Liver (tissue), 9 donors: ENCODE data around the gene A1CF. TPM values are rescaled to one million over a fixed set of nuclear protein-coding genes. Genes with fewer than 3 reads are reported as not detected.

ENCODE experiments used
- DNase-seq: peaks from one replicate; pipeline ENCODE4 v3.0.0-alpha.2; 2017; ENCODE audit warnings: low spot score
- H3K27ac ChIP-seq, 2 donors: one replicate each; pipeline ENCODE4 v1.7.0; 2013; ENCODE audit warnings: inconsistent platforms in 2 of 2, low read length in 2 of 2, control low read depth in 1 of 2, low read depth in 1 of 2, mild to moderate bottlenecking in 1 of 2
- H3K27me3 ChIP-seq, 4 donors: one replicate each; pipeline versions ENCODE4 v1.6.1 to v1.7.0; 2013; ENCODE audit warnings: low read length in 3 of 4, inconsistent platforms in 1 of 4, mild to moderate bottlenecking in 1 of 4, moderate library complexity in 1 of 4; ENCODE audit not compliant: control insufficient read depth in 4 of 4, insufficient read depth in 4 of 4
- H3K36me3 ChIP-seq, 4 donors: one replicate each; pipeline versions ENCODE4 v1.6.1 to v1.7.0; 2013; ENCODE audit warnings: low read length in 3 of 4, mild to moderate bottlenecking in 3 of 4, low read depth in 1 of 4, moderate library complexity in 1 of 4; ENCODE audit not compliant: control insufficient read depth in 4 of 4, insufficient read depth in 3 of 4
- H3K4me1 ChIP-seq, 4 donors: one replicate each; pipeline versions ENCODE4 v1.6.1 to v1.7.0; 2013; ENCODE audit warnings: low read length in 3 of 4, mild to moderate bottlenecking in 3 of 4, moderate library complexity in 1 of 4; ENCODE audit not compliant: control insufficient read depth in 4 of 4, insufficient read depth in 4 of 4
- H3K4me3 ChIP-seq, 3 donors: one replicate each; pipeline versions ENCODE4 v1.6.1 to v1.7.0; 2013; ENCODE audit warnings: low read length in 3 of 3, control low read depth in 1 of 3, low read depth in 1 of 3, mild to moderate bottlenecking in 1 of 3
- H3K9ac ChIP-seq, 2 donors: one replicate each; pipeline ENCODE4 v1.7.0; 2013; ENCODE audit warnings: low read length in 2 of 2, mild to moderate bottlenecking in 2 of 2, moderate library complexity in 2 of 2, control low read depth in 1 of 2, low read depth in 1 of 2
- H3K9me3 ChIP-seq, 4 donors: one replicate each; pipeline versions ENCODE4 v1.6.1 to v1.7.0; 2013; ENCODE audit warnings: low read length in 3 of 4; ENCODE audit not compliant: control insufficient read depth in 4 of 4
- ATF3 ChIP-seq: IDR thresholded peaks from 2 replicates; pipeline ENCODE4 v1.6.1; 2016; ENCODE audit warnings: antibody characterized with exemption
- CTCF ChIP-seq: fragments of 150-350 bp; IDR thresholded peaks from 2 replicates; pipeline ENCODE4 v1.5.1; 2017; ENCODE audit warnings: improper control_type of control experiment, low read depth, low read length; ENCODE audit not compliant: missing input control
- EGR1 ChIP-seq, 2 donors: IDR thresholded peaks; 2 replicates each; pipeline ENCODE4 v1.6.1; 2016 to 2018; ENCODE audit warnings: antibody characterized with exemption in 2 of 2, low read depth in 2 of 2
- FOXA1 ChIP-seq: IDR thresholded peaks from 2 replicates; pipeline ENCODE4 v1.6.1; 2016; ENCODE audit warnings: antibody characterized with exemption
- FOXA2 ChIP-seq: IDR thresholded peaks from 2 replicates; pipeline ENCODE4 v1.6.1; 2016; ENCODE audit warnings: antibody characterized with exemption
- GABPA ChIP-seq, 2 donors: IDR thresholded peaks in 1 of 2; conservative IDR thresholded peaks in 1 of 2; 2 replicates each; pipeline ENCODE4 v1.6.1; 2016; ENCODE audit warnings: antibody characterized with exemption in 2 of 2, mild to moderate bottlenecking in 1 of 2, moderate library complexity in 1 of 2
- HNF4A ChIP-seq, 2 donors: conservative IDR thresholded peaks; 2 replicates each; pipeline ENCODE4 v1.6.1; 2016; ENCODE audit warnings: antibody characterized with exemption in 2 of 2, mild to moderate bottlenecking in 2 of 2
- HNF4G ChIP-seq: IDR thresholded peaks from 2 replicates; pipeline ENCODE4 v1.6.1; 2016; ENCODE audit warnings: antibody characterized with exemption
- JUND ChIP-seq, 2 donors: IDR thresholded peaks; 2 replicates each; pipeline ENCODE4 v1.6.1; 2016; ENCODE audit warnings: antibody characterized with exemption in 2 of 2
- MAX ChIP-seq: IDR thresholded peaks from 2 replicates; pipeline ENCODE4 v1.6.1; 2016; ENCODE audit warnings: antibody characterized with exemption
- NR2F2 ChIP-seq: IDR thresholded peaks from 2 replicates; pipeline ENCODE4 v1.6.1; 2016; ENCODE audit warnings: antibody characterized with exemption
- RAD21 ChIP-seq, 2 donors: IDR thresholded peaks; 2 replicates each; pipeline ENCODE4 v1.6.1; 2016; ENCODE audit warnings: antibody characterized with exemption in 2 of 2, mild to moderate bottlenecking in 2 of 2
- REST ChIP-seq: IDR thresholded peaks from 2 replicates; pipeline ENCODE4 v1.6.1; 2016; ENCODE audit warnings: antibody characterized with exemption, mild to moderate bottlenecking
- RXRA ChIP-seq, 2 donors: IDR thresholded peaks; 2 replicates each; pipeline ENCODE4 v1.6.1; 2017 to 2018; ENCODE audit warnings: antibody characterized with exemption in 2 of 2, mild to moderate bottlenecking in 1 of 2
- SP1 ChIP-seq: IDR thresholded peaks from 2 replicates; pipeline ENCODE4 v1.6.1; 2018; ENCODE audit warnings: antibody characterized with exemption, mild to moderate bottlenecking
- TAF1 ChIP-seq: conservative IDR thresholded peaks from 2 replicates; pipeline ENCODE4 v1.6.1; 2016; ENCODE audit warnings: antibody characterized with exemption, mild to moderate bottlenecking
- YY1 ChIP-seq: IDR thresholded peaks from 2 replicates; pipeline ENCODE4 v1.6.1; 2016; ENCODE audit warnings: antibody characterized with exemption, mild to moderate bottlenecking
- ZBTB33 ChIP-seq: IDR thresholded peaks from 2 replicates; pipeline ENCODE4 v1.6.1; 2016; ENCODE audit warnings: antibody characterized with exemption
- WGBS: extraction: QIAGEN DNeasy Blood & Tissue Kit; methylation state at CpG from one replicate; pipeline ENCODE4 v1.1.7; 2013; 5-methylcytosine and 5-hydroxymethylcytosine counted together
- polyA plus RNA-seq, 2 donors: library from polyadenylated mRNA; stranded (reverse) in 1 of 2; unstranded in 1 of 2; fragments of 200-250 nt in 1 of 2; fragments of >200 nt in 1 of 2; fragmentation: Nextera tagmentation in 1 of 2; extraction: Ambion mirVana in 1 of 2; gene quantifications; one replicate each; pipeline versions ENCODE4 v1.2.1 to v1.2.3, GENCODE V29; 2013 to 2015
- total RNA-seq, 2 donors: library from RNA; depleted of rRNA; stranded (reverse); fragments of >200 nt; gene quantifications; one replicate each; pipeline ENCODE4 v1.2.3, GENCODE V29; 2014
- donor health status: healthy.
- donor health status: healthy.
- donor health status: healthy.
- donor health status: healthy.
- donor health status: healthy.

A1CF gene
- total and polyA plus RNA-seq, 4 donors = 31.8 to 198 (median 111) TPM

GRCh38 chr10:50853557-50853956 is 31.9 kb downstream of the A1CF start:
- peaks cover 2 to 13% (median 6%) of the 10 kb centered on the region in 4 donors for H3K36me3 ChIP-seq
- no peak overlapping the region for H3K4me3 ChIP-seq
- no peaks in the 10 kb centered on the region for H3K9me3 ChIP-seq
- H3K27ac ChIP-seq = peak overlapping the region in 1 of 2 donors; percentile 4
- TF ChIP-seq HNF4A (conservative IDR thresholded peaks at IDR 0.05) = peak; percentile 23 to 25
- no peak for TF ChIP-seq NR2F2
- TF ChIP-seq RXRA (IDR thresholded peaks at IDR 0.05) = peak; percentile 26 to 59
- H3K9ac ChIP-seq = no peak overlapping the region
- H3K27me3 ChIP-seq = no peaks in the 10 kb centered on the region
- no peak for DNase-seq
- H3K4me1 ChIP-seq = peaks cover 4 to 57% (median 42%) of the 10 kb centered on the region in 4 donors
- 85% methylated on average over 3 of the region's 3 CpGs for WGBS

- Histone ChIP-seq H3K36me3 (peaks cover 2 to 14% (median 6%) of the 10 kb centered on the region in 4 donors), H3K9me3 (no peaks in the 10 kb centered on the region), H3K4me1 (peaks cover 4 to 46% (median 30%) of the 10 kb centered on the region in 4 donors), H3K4me3 (no peak overlapping the region), H3K27ac (peak overlapping the region in 1 of 2 donors; percentile 42), H3K27me3 (no peaks in the 10 kb centered on the region), H3K9ac (no peak overlapping the region)
- TF ChIP-seq ZBTB33 (no peak), HNF4A (conservative IDR thresholded peaks at IDR 0.05) (peak; percentile 53 to 72), RXRA (IDR thresholded peaks at IDR 0.05) (no peak), TAF1 (no peak), FOXA2 (no peak), NR2F2 (no peak), FOXA1 (no peak), EGR1 (IDR thresholded peaks at IDR 0.05; ENCODE audit: low read depth in 2 of 2) (no peak), RAD21 (IDR thresholded peaks at IDR 0.05) (no peak), GABPA (IDR thresholded peaks at IDR 0.05 in 1 of 2, conservative IDR thresholded peaks at IDR 0.05 in 1 of 2) (no peak), YY1 (no peak), CTCF (peak; percentile 1), MAX (no peak), ATF3 (no peak), JUND (IDR thresholded peaks at IDR 0.05) (peak in 1 of 2 donors; percentile 76), REST (no peak), SP1 (no peak), HNF4G (peak; percentile 55)
- no peak for DNase-seq
- WGBS = 76% methylated on average over 6 of the region's 6 CpGs
Observed at GRCh38 chr10:50851884-50852671, 33.3 kb downstream of the A1CF start.
